GM23338 (cell line): ENCODE measurements around the gene HS6ST1. TPM values are rescaled to one million over a fixed set of nuclear protein-coding genes. Genes with fewer than 3 reads are reported as not detected.

ENCODE experiments used
- ATAC-seq: fragments of 200-7000 bp; cut with Tn5 transposase; 3 replicates; pipeline ENCODE4 v1.9.1; 2020
- DNase-seq: peaks from one replicate; pipeline ENCODE4 v3.0.0-alpha.2; 2015; ENCODE audit warnings: low spot score
- H2AFZ ChIP-seq: fragments of 200-600 bp; sonication (generic); 2 replicates; pipeline ENCODE4 v1.8.0; 2016; ENCODE audit warnings: antibody characterized with exemption, mild to moderate bottlenecking, moderate library complexity
- H3F3A ChIP-seq: fragments of 200-600 bp; sonication (generic); replicated peaks from 2 replicates; pipeline ENCODE4 v1.8.0; 2017; ENCODE audit warnings: antibody characterized with exemption, mixed run types, low read depth
- H3K27ac ChIP-seq: fragments of 200-600 bp; sonication (generic); 2 replicates; pipeline ENCODE4 v1.6.1; 2016; ENCODE audit warnings: low read depth
- H3K27me3 ChIP-seq: fragments of 200-600 bp; sonication (generic); 2 replicates; pipeline ENCODE4 v1.8.0; 2016; ENCODE audit warnings: mild to moderate bottlenecking, mixed run types, moderate library complexity; ENCODE audit not compliant: insufficient read depth
- H3K36me3 ChIP-seq: fragments of 200-600 bp; sonication (generic); 2 replicates; pipeline ENCODE4 v1.8.0; 2016; ENCODE audit warnings: mild to moderate bottlenecking; ENCODE audit not compliant: insufficient read depth
- H3K4me1 ChIP-seq: fragments of 200-600 bp; sonication (generic); 2 replicates; pipeline ENCODE4 v1.8.0; 2016; ENCODE audit warnings: mild to moderate bottlenecking, moderate library complexity; ENCODE audit not compliant: insufficient read depth
- H3K4me2 ChIP-seq: fragments of 200-600 bp; sonication (generic); 2 replicates; pipeline ENCODE4 v1.7.1; 2017; ENCODE audit warnings: mixed run types
- H3K4me3 ChIP-seq: fragments of 200-600 bp; sonication (generic); 2 replicates; pipeline ENCODE4 v1.6.1; 2016; ENCODE audit warnings: mixed run types
- H3K79me2 ChIP-seq: fragments of 200-600 bp; sonication (generic); replicated peaks from 2 replicates; pipeline ENCODE4 v1.8.0; 2017; ENCODE audit warnings: mild to moderate bottlenecking; ENCODE audit not compliant: insufficient read depth
- H3K9me2 ChIP-seq: fragments of 200-600 bp; sonication (generic); 2 replicates; pipeline ENCODE4 v1.8.0; 2017; ENCODE audit not compliant: insufficient read depth
- H4K20me1 ChIP-seq: fragments of 200-600 bp; sonication (generic); replicated peaks from 2 replicates; pipeline ENCODE4 v1.8.0; 2017; ENCODE audit warnings: mild to moderate bottlenecking; ENCODE audit not compliant: insufficient read depth
- H3K27ac Mint-ChIP-seq: 2 replicates; pipeline ENCODE4 v1.8.0; 2020; ENCODE audit warnings: inconsistent platforms, mild to moderate bottlenecking, moderate library complexity, mixed read lengths
- H3K27me3 Mint-ChIP-seq: 3 replicates; pipeline ENCODE4 v1.8.0; 2022; ENCODE audit warnings: low read depth, mild to moderate bottlenecking, moderate library complexity, mixed read lengths, inconsistent platforms; ENCODE audit not compliant: insufficient read depth, poor library complexity
- H3K36me3 Mint-ChIP-seq: 3 replicates; pipeline ENCODE4 v1.8.0; 2021; ENCODE audit warnings: low read depth, mild to moderate bottlenecking, inconsistent platforms, moderate library complexity, mixed read lengths
- H3K4me1 Mint-ChIP-seq: 3 replicates; pipeline ENCODE4 v1.8.0; 2020; ENCODE audit warnings: mild to moderate bottlenecking, inconsistent platforms, mixed read lengths
- H3K4me3 Mint-ChIP-seq: 3 replicates; pipeline ENCODE4 v1.8.0; 2021; ENCODE audit warnings: moderate library complexity, mild to moderate bottlenecking, inconsistent platforms, mixed read lengths
- H3K9me3 Mint-ChIP-seq: 3 replicates; pipeline ENCODE4 v1.8.0; 2020; ENCODE audit warnings: moderate library complexity, mild to moderate bottlenecking, inconsistent platforms, mixed read lengths
- CTCF ChIP-seq, 2 experiments: fragments of 200-600 bp in 1 of 2; sonication (generic) in 1 of 2; conservative IDR thresholded peaks; 2 replicates each; pipeline versions ENCODE4 v1.5.1 to v1.6.1; 2016 to 2017; ENCODE audit warnings: antibody characterized with exemption in 2 of 2, low read depth in 2 of 2, mild to moderate bottlenecking in 2 of 2, moderate library complexity in 1 of 2
- ETS1 ChIP-seq: IDR thresholded peaks from 2 replicates; pipeline ENCODE4 v1.6.1; 2016; ENCODE audit warnings: antibody characterized with exemption
- EZH2 ChIP-seq: fragments of 200-600 bp; sonication (generic); IDR thresholded peaks from one replicate; pipeline ENCODE4 v1.8.0; 2017; ENCODE audit warnings: antibody characterized with exemption, mild to moderate bottlenecking, low read depth; ENCODE audit not compliant: unreplicated experiment
- EZH2phosphoT487 ChIP-seq: fragments of 200-600 bp; sonication (generic); IDR thresholded peaks from one replicate; pipeline ENCODE4 v1.8.1; 2018; ENCODE audit warnings: antibody characterized with exemption; ENCODE audit not compliant: unreplicated experiment
- NANOG ChIP-seq: IDR thresholded peaks from 2 replicates; pipeline ENCODE4 v1.6.1; 2016; ENCODE audit warnings: antibody characterized with exemption, borderline replicate concordance
- POLR2AphosphoS5 ChIP-seq: IDR thresholded peaks from 2 replicates; pipeline ENCODE4 v1.6.1; 2016; ENCODE audit warnings: antibody characterized with exemption, low read depth
- REST ChIP-seq: IDR thresholded peaks from one replicate; pipeline ENCODE4 v1.6.1; 2018; ENCODE audit warnings: antibody characterized with exemption; ENCODE audit not compliant: unreplicated experiment
- ZNF331 ChIP-seq: fragments of 250-450 bp; sonication (Bioruptor Pico); IDR thresholded peaks from 2 replicates; pipeline ENCODE4 v1.5.0; 2020; ENCODE audit warnings: low read depth, mild to moderate bottlenecking, moderate library complexity
- polyA plus RNA-seq: library from polyadenylated mRNA; unstranded; fragments of >200 nt; fragmentation: Nextera tagmentation; extraction: Ambion mirVana; gene quantifications from 2 replicates; pipeline ENCODE4 v1.2.1, GENCODE V29; 2016
- total RNA-seq: library from RNA; depleted of rRNA; stranded (reverse); fragments of >200 nt; shearing (Covaris generic); gene quantifications from 2 replicates; pipeline ENCODE4 v1.2.3, GENCODE V29; 2014
- TF ChIP-seq, protein P1 (sequence below): fragments of 250-450 bp; sonication (Bioruptor Pico); IDR thresholded peaks from 2 replicates; pipeline ENCODE4 v1.5.0; 2020; ENCODE audit warnings: mild to moderate bottlenecking, moderate library complexity

Gene HS6ST1
- total and polyA plus RNA-seq, 2 experiments from 2014 or later, result 21.1 to 106 TPM

DNA sequence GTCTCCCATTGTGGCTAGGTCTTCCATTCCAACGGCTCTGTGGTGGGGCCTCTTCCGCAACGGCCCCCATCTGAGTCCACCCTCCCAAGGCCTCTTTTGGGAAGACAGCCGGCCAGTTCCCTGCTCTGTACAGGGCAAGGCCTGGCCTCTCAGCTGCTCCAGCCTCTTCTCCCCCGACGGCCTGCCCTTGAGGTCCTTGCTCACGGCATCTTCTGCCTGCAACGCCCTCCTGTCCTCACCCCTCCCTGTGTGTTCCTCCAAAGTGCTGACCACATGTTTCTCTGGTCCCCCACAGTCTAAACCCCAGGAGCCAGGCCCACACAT lies 16.0 kb downstream of the HS6ST1 start (continued):
- TF ChIP-seq EZH2phosphoT487 (no peak), EZH2 (no peak), REST (no peak), CTCF (conservative IDR thresholded peaks at IDR 0.05; ENCODE audit: low read depth in 2 of 2) (no peak)

- H3K9me3 Mint-ChIP-seq, result no peaks in the 10 kb centered on the region; the same call in 1 of the 3 replicates
- H3K36me3 ChIP-seq, result no peaks in the 10 kb centered on the region
- no peak for TF ChIP-seq ZNF331
- no peak for TF ChIP-seq NANOG
- no peak for TF ChIP-seq ETS1
- no peak for TF ChIP-seq CTCF (conservative IDR thresholded peaks at IDR 0.05; ENCODE audit: low read depth in 2 of 2)
- no peak for TF ChIP-seq POLR2AphosphoS5
- TF ChIP-seq, protein P1, sequence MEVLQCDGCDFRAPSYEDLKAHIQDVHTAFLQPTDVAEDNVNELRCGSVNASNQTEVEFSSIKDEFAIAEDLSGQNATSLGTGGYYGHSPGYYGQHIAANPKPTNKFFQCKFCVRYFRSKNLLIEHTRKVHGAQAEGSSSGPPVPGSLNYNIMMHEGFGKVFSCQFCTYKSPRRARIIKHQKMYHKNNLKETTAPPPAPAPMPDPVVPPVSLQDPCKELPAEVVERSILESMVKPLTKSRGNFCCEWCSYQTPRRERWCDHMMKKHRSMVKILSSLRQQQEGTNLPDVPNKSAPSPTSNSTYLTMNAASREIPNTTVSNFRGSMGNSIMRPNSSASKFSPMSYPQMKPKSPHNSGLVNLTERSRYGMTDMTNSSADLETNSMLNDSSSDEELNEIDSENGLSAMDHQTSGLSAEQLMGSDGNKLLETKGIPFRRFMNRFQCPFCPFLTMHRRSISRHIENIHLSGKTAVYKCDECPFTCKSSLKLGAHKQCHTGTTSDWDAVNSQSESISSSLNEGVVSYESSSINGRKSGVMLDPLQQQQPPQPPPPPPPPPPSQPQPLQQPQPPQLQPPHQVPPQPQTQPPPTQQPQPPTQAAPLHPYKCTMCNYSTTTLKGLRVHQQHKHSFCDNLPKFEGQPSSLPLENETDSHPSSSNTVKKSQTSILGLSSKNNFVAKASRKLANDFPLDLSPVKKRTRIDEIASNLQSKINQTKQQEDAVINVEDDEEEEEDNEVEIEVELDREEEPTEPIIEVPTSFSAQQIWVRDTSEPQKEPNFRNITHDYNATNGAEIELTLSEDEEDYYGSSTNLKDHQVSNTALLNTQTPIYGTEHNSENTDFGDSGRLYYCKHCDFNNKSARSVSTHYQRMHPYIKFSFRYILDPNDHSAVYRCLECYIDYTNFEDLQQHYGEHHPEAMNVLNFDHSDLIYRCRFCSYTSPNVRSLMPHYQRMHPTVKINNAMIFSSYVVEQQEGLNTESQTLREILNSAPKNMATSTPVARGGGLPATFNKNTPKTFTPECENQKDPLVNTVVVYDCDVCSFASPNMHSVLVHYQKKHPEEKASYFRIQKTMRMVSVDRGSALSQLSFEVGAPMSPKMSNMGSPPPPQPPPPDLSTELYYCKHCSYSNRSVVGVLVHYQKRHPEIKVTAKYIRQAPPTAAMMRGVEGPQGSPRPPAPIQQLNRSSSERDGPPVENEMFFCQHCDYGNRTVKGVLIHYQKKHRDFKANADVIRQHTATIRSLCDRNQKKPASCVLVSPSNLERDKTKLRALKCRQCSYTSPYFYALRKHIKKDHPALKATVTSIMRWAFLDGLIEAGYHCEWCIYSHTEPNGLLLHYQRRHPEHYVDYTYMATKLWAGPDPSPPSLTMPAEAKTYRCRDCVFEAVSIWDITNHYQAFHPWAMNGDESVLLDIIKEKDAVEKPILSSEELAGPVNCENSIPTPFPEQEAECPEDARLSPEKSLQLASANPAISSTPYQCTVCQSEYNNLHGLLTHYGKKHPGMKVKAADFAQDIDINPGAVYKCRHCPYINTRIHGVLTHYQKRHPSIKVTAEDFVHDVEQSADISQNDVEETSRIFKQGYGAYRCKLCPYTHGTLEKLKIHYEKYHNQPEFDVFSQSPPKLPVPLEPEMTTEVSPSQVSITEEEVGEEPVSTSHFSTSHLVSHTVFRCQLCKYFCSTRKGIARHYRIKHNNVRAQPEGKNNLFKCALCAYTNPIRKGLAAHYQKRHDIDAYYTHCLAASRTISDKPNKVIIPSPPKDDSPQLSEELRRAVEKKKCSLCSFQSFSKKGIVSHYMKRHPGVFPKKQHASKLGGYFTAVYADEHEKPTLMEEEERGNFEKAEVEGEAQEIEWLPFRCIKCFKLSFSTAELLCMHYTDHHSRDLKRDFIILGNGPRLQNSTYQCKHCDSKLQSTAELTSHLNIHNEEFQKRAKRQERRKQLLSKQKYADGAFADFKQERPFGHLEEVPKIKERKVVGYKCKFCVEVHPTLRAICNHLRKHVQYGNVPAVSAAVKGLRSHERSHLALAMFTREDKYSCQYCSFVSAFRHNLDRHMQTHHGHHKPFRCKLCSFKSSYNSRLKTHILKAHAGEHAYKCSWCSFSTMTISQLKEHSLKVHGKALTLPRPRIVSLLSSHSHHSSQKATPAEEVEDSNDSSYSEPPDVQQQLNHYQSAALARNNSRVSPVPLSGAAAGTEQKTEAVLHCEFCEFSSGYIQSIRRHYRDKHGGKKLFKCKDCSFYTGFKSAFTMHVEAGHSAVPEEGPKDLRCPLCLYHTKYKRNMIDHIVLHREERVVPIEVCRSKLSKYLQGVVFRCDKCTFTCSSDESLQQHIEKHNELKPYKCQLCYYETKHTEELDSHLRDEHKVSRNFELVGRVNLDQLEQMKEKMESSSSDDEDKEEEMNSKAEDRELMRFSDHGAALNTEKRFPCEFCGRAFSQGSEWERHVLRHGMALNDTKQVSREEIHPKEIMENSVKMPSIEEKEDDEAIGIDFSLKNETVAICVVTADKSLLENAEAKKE (CRISPR knock-in tag), result no peak
Measured at GRCh38 chr2:128302011-128302743, 16.5 kb downstream of the HS6ST1 start.

More at GRCh38 chr2:128302011-128302743, 16.5 kb downstream of the HS6ST1 start:
- ATAC-seq (no peak), DNase-seq (no peak)
- Histone ChIP-seq H4K20me1 (peaks cover 50% of the 10 kb centered on the region), H3K4me1 (peaks cover 17% of the 10 kb centered on the region), H3K27ac (no peak overlapping the region), H3K4me3 (no peak overlapping the region), H2AFZ (no peak overlapping the region), H3K27me3 (no peaks in the 10 kb centered on the region), H3K9me2 (no peaks in the 10 kb centered on the region), H3K4me2 (no peak overlapping the region), H3F3A (no peaks in the 10 kb centered on the region), H3K79me2 (peaks cover 100% of the 10 kb centered on the region)
- Mint-ChIP-seq H3K27me3 (peaks cover 7% of the 10 kb centered on the region), H3K27ac (no peak overlapping the region), H3K36me3 (peaks cover 4% of the 10 kb centered on the region; the same call in 2 of the 3 replicates), H3K4me1 (peaks cover 54% of the 10 kb centered on the region), H3K4me3 (no peak overlapping the region)
